ENCODE measurements around the gene DGCR8. TPM values are rescaled to one million over a fixed set of nuclear protein-coding genes. Genes with fewer than 3 reads are reported as not detected.

DGCR8 gene
- total RNA-seq, 2 experiments from 2014 or later = 52.3 to 55.2 TPM

GRCh38 chr22:20055144-20055543, 24.9 kb upstream of the DGCR8 start:
- ChIA-PET POLR2A (no interaction called here), CTCF (no interaction called here)
- H3K36me3 Mint-ChIP-seq (ENCODE audit: low read depth) = peaks cover 15% of the 10 kb centered on the region
- no peak overlapping the region for H3K27ac Mint-ChIP-seq
- no peaks in the 10 kb centered on the region for H3K9me3 Mint-ChIP-seq (ENCODE audit: insufficient read depth)
- ATAC-seq = no peak
- no peak overlapping the region for H3K4me3 Mint-ChIP-seq
- DNase-seq = no peak
- no peaks in the 10 kb centered on the region for H3K27me3 Mint-ChIP-seq (ENCODE audit: low read depth)
- H3K4me1 Mint-ChIP-seq (ENCODE audit: low read depth) = peaks cover 12% of the 10 kb centered on the region

DNA sequence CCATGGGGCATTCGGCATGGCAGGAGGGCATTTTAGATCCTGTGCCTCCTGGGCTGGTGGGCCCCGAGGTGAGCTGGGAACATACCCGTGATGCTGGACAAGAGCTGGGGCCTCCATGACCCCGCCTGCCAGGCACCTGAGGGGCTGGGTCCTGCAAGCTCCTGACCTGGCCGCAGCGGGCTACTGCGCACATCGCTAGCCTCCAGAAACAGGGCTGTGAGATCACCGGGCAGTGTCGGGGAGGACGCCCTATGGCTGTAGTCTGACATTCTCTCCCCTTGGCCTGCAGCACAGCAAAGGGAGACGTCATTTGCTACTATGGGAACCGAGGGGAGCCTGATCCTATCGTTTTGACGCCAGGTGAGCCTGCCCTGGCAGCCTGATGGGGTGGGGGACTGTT, 24.4 kb upstream of the DGCR8 start:
- Mint-ChIP-seq H3K9me3 (ENCODE audit: insufficient read depth) (no peaks in the 10 kb centered on the region), H3K4me1 (ENCODE audit: low read depth) (peaks cover 12% of the 10 kb centered on the region), H3K4me3 (no peak overlapping the region), H3K27ac (no peak overlapping the region), H3K27me3 (ENCODE audit: low read depth) (no peaks in the 10 kb centered on the region), H3K36me3 (ENCODE audit: low read depth) (peaks cover 17% of the 10 kb centered on the region)
- DNase-seq (no peak), ATAC-seq (no peak)
- POLR2A ChIA-PET = no interaction called here
- CTCF ChIA-PET = no interaction called here

DNA sequence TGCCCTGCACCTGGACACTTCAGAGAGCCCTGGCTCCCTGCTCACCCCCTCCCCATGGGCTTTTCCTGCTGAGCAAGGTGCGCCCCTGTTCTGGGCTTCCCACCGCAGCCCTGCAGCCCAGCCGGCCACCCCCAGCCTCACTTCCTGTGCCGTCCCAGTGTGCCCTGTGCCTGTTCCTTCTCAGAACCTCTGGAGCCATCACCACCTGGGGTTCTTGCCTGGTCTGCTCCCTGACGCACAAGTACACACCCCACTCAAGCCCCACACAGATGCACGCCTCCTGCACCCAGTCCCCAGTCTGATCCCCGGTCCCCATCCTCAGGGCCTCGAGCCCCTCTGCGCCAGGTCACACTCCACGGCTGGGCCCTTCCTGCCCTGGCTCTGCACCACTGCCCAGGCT, 23.9 kb upstream of the DGCR8 start:
- H3K27me3 Mint-ChIP-seq (ENCODE audit: low read depth) = no peaks in the 10 kb centered on the region
- no peak overlapping the region for H3K4me3 Mint-ChIP-seq
- CTCF ChIA-PET = no interaction called here
- peaks cover 19% of the 10 kb centered on the region for H3K36me3 Mint-ChIP-seq (ENCODE audit: low read depth)
- POLR2A ChIA-PET = no interaction called here
- no peak for DNase-seq
- no peak for ATAC-seq
- no peak overlapping the region for H3K27ac Mint-ChIP-seq
- H3K9me3 Mint-ChIP-seq (ENCODE audit: insufficient read depth) = no peaks in the 10 kb centered on the region
- H3K4me1 Mint-ChIP-seq (ENCODE audit: low read depth) = peaks cover 12% of the 10 kb centered on the region

DNA sequence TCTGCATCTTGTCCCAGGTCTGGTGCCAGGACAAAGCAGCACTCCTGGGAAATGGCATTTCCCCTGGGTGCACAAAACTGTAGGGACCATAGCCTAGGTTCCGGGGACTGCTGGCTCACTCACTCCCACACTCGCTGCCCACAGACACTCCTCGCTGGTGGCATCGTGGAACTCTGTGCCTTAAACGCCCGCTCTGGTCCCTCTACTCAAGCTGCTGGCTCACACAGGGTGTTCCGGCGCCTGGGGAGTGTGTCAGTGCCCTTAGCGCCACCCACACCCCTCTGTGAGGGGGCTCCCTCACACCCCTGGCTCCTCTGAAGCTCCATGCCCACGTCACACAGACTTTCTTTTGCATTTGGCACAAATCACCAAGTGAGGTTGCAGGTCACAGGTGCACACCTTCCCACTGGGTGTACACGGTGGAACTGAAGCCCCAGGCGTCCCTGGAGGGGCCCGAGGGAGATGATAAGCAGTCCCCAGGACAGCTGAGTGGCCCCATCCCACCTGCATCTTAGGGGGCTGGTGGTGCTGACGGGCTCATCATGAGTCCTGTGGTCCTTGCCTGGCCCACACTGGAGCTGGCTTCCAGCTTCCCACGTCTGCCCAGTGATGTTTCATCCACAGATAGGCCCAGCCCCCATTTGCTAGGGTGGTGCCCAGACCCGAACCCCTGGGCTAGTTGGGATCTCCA, 23.2 kb upstream of the DGCR8 start:
- Mint-ChIP-seq H3K27ac (no peak overlapping the region), H3K4me3 (no peak overlapping the region), H3K4me1 (ENCODE audit: low read depth) (peaks cover 12% of the 10 kb centered on the region), H3K36me3 (ENCODE audit: low read depth) (peaks cover 22% of the 10 kb centered on the region), H3K9me3 (ENCODE audit: insufficient read depth) (no peaks in the 10 kb centered on the region), H3K27me3 (ENCODE audit: low read depth) (no peaks in the 10 kb centered on the region)
- POLR2A ChIA-PET = interaction anchor here (1.0 kb wide), 1 partner anchor 61 kb away, joined by 3 read pairs; no protein-coding TSS in a partner anchor
- CTCF ChIA-PET = no interaction called here
- ATAC-seq (no peak), DNase-seq (no peak)

DNA sequence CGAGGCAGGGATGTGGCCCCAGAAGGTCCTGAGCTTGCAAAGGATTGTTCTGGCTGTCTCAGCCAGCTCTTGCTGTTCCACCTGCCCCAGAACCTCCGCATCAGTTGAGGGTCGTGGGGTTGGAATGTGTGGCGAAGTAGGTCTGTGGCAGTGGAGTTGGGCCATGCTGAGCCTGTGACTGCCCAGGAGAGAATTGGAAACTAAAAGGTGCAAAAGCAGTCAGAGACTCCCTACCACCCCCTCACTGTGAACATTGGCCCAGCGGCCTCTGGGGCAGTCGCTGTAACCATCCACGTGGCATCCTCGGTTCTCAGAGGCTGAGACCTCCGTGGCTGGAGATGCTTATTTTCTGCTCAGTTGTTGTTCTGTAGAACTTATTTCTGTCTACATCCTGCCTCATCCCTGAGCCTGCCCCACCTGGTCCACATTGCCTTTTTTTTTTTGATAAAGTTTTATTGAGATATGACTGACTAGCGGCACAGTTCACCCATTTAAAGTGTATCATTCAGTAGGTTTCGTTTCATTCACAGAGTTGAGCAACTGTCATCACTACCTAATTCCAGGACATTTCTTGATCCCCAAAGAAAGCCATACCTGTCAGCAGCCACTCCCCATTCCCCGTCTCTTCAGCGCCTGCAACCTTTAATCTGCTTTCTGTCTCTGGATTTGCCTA, 22.3 kb upstream of the DGCR8 start:
- ChIA-PET CTCF (no interaction called here), POLR2A (interaction anchor here (1.0 kb wide), 1 partner anchor 60 kb away, joined by 3 read pairs; no protein-coding TSS in a partner anchor)
- Mint-ChIP-seq H3K27me3 (ENCODE audit: low read depth) (no peaks in the 10 kb centered on the region), H3K36me3 (ENCODE audit: low read depth) (peaks cover 20% of the 10 kb centered on the region), H3K4me1 (ENCODE audit: low read depth) (peaks cover 12% of the 10 kb centered on the region), H3K4me3 (no peak overlapping the region), H3K9me3 (ENCODE audit: insufficient read depth) (no peaks in the 10 kb centered on the region), H3K27ac (no peak overlapping the region)
- ATAC-seq (no peak), DNase-seq (no peak)

DNA sequence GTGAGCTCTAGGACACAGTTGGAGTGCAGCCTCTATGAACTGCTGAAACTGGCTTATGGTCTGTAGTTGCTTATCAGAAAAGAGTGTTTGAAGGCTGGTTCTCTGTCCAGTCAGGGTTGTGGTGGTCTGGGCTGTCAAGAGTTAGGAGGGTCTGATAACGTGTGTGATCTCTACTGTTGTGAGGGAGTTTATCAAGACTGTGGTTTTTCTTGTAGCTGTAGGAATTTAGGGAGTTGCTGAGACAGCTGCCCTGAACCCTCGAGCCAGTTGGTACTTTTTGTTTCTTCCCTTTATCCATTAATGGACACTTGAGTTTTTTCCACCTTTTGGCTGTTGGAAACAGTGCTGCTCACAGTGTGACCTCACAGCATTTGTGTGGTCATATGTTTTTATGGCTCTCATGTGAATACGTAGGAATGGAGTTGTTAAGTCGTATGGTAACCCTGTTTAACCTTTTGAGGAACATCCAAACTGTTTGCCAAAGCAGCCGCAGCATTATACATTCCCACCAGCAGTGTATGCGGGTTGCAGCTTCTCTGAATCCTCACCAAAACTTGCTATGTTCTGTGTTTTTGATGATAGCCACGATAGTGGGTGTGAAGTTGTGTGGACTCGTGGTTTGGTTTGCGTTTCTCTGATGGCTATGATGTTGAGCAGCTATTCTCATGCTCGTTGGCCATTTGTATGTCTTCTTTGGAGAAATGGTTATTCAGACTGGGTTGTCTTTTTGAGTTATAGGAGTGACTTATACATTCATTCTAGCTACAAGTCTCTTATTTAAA, 20.9 kb upstream of the DGCR8 start:
- ChIA-PET CTCF (interaction anchor here (1.2 kb wide), 1 partner anchor 12 kb away, joined by 4 read pairs; no protein-coding TSS in a partner anchor), POLR2A (interaction anchor here (0.7 kb wide), 1 partner anchor 56 kb away, joined by 4 read pairs; no protein-coding TSS in a partner anchor)
- H3K36me3 Mint-ChIP-seq (ENCODE audit: low read depth) = peaks cover 20% of the 10 kb centered on the region
- no peak for DNase-seq
- H3K27me3 Mint-ChIP-seq (ENCODE audit: low read depth) = no peaks in the 10 kb centered on the region
- peaks cover 12% of the 10 kb centered on the region for H3K4me1 Mint-ChIP-seq (ENCODE audit: low read depth)
- ATAC-seq = no peak
- H3K27ac Mint-ChIP-seq = peak overlapping the region; percentile 18
- H3K4me3 Mint-ChIP-seq = no peak overlapping the region
- H3K9me3 Mint-ChIP-seq (ENCODE audit: insufficient read depth) = no peaks in the 10 kb centered on the region

GRCh38 chr22:20060700-20061480, 19.2 kb upstream of the DGCR8 start:
- peaks cover 20% of the 10 kb centered on the region for H3K36me3 Mint-ChIP-seq (ENCODE audit: low read depth)
- H3K9me3 Mint-ChIP-seq (ENCODE audit: insufficient read depth) = no peaks in the 10 kb centered on the region
- peaks cover 12% of the 10 kb centered on the region for H3K4me1 Mint-ChIP-seq (ENCODE audit: low read depth)
- CTCF ChIA-PET = no interaction called here
- H3K27me3 Mint-ChIP-seq (ENCODE audit: low read depth) = no peaks in the 10 kb centered on the region
- no peak overlapping the region for H3K27ac Mint-ChIP-seq
- DNase-seq = no peak
- no peak for ATAC-seq
- POLR2A ChIA-PET = no interaction called here
- no peak overlapping the region for H3K4me3 Mint-ChIP-seq

DNA sequence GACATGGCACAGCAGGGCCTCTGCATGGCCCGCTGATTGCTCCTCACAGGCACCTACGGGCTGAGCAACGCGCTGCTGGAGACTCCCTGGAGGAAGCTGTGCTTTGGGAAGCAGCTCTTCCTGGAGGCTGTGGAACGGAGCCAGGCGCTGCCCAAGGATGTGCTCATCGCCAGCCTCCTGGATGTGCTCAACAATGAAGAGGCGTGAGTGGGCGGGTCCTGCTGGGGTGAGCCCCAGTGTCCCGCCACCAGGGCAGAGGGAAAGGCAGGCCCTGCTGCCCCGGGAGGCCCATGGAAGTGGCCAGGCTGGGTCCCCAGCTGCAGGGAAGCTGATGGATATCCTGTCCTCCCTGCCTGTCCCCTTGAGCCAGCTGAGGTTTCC, 18.6 kb upstream of the DGCR8 start:
- no peak overlapping the region for H3K4me3 Mint-ChIP-seq
- POLR2A ChIA-PET = no interaction called here
- ATAC-seq = no peak
- no peaks in the 10 kb centered on the region for H3K9me3 Mint-ChIP-seq (ENCODE audit: insufficient read depth)
- DNase-seq = no peak
- H3K4me1 Mint-ChIP-seq (ENCODE audit: low read depth) = peaks cover 12% of the 10 kb centered on the region
- H3K27ac Mint-ChIP-seq = no peak overlapping the region
- H3K27me3 Mint-ChIP-seq (ENCODE audit: low read depth) = no peaks in the 10 kb centered on the region
- CTCF ChIA-PET = no interaction called here
- H3K36me3 Mint-ChIP-seq (ENCODE audit: low read depth) = peaks cover 20% of the 10 kb centered on the region

GRCh38 chr22:20062043-20062765, 17.8 kb upstream of the DGCR8 start:
- Mint-ChIP-seq H3K9me3 (ENCODE audit: insufficient read depth) (no peaks in the 10 kb centered on the region), H3K27me3 (ENCODE audit: low read depth) (no peaks in the 10 kb centered on the region), H3K4me3 (no peak overlapping the region), H3K36me3 (ENCODE audit: low read depth) (peaks cover 17% of the 10 kb centered on the region), H3K4me1 (ENCODE audit: low read depth) (peaks cover 12% of the 10 kb centered on the region), H3K27ac (no peak overlapping the region)
- POLR2A ChIA-PET = no interaction called here
- DNase-seq (no peak), ATAC-seq (no peak)
- CTCF ChIA-PET = no interaction called here

DNA sequence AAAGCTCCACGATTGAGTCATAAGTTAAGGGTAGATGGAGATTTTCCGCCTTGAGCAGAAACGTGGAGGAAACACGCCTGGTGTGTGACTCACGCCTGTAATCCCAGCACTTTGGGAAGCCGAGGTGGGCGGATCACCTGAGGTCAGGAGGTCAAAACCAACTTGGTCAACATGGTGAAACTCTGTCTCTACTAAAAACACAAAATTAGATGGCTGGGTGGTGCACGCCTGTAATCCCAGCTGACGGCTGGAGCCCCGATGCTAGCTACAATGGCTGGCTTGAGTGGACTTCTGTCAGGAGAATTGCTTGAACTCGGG, 17.3 kb upstream of the DGCR8 start:
- Mint-ChIP-seq H3K4me3 (no peak overlapping the region), H3K27ac (no peak overlapping the region), H3K27me3 (ENCODE audit: low read depth) (no peaks in the 10 kb centered on the region), H3K36me3 (ENCODE audit: low read depth) (peaks cover 17% of the 10 kb centered on the region), H3K4me1 (ENCODE audit: low read depth) (peaks cover 12% of the 10 kb centered on the region), H3K9me3 (ENCODE audit: insufficient read depth) (no peaks in the 10 kb centered on the region)
- POLR2A ChIA-PET = no interaction called here
- DNase-seq = no peak
- CTCF ChIA-PET = no interaction called here
- no peak for ATAC-seq

DNA sequence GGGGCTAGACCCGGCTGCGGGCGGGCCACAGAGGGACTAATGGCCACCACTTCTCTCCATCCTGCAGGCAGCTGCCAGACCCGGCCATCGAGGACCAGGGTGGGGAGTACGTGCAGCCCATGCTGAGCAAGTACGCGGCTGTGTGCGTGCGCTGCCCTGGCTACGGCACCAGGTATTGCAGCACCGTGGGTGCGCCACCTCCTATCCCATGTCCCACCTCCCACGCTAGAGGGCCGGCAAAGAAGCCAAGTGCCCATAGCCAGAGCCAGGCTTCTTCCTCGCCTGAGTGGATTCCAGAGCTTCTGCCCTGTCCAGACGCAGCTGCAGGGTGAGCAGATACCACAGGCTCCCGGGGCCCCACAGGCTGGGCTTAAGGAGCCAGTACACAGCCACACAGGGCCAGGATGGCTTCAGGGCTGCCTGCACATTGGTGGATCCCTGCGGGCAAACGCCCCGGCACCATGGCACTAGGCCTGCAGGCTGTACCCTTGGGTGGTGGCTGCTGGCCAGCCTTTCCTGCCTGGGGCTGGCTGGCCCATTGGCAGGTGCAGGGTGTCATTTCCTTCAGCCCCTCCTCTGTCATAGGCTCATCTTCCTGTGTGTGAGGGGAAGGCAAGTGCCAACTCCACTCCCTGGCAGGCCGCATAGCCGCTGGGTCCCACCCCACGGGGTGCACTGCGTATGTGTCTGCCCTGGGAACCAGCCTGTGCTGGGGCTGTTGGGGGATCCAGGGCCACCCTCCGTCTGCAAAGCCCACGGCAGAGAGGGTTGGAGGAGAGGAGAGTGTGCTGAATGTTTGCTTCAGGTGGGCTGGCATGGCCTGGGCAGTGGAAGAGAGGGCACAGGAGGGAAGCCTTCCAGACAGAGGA, 16.5 kb upstream of the DGCR8 start:
- Mint-ChIP-seq H3K9me3 (ENCODE audit: insufficient read depth) (no peaks in the 10 kb centered on the region), H3K4me1 (ENCODE audit: low read depth) (peaks cover 12% of the 10 kb centered on the region), H3K27ac (no peak overlapping the region), H3K4me3 (no peak overlapping the region), H3K36me3 (ENCODE audit: low read depth) (peaks cover 15% of the 10 kb centered on the region), H3K27me3 (ENCODE audit: low read depth) (no peaks in the 10 kb centered on the region)
- POLR2A ChIA-PET = no interaction called here
- no peak for ATAC-seq
- DNase-seq = no peak
- CTCF ChIA-PET = no interaction called here
